Ovary (tissue), 9 donors: ENCODE results near the gene SKI. TPM values are rescaled to one million over a fixed set of nuclear protein-coding genes. Genes with fewer than 3 reads are reported as not detected.
"Not testable (repeated sequence)": the region's sequence is repeated elsewhere in the genome, so short reads cannot be mapped to it uniquely, and the experiment has no call there.

Source experiments
- DNase-seq, 5 donors: peaks; one replicate each; pipeline ENCODE4 v3.0.0-alpha.2; 2019 to 2020
- H3K27ac ChIP-seq, 2 donors: fragments of 200-600 bp; one replicate each; pipeline versions ENCODE4 v1.5.1 to v1.8.0; 2019 to 2022
- H3K27me3 ChIP-seq: fragments of 200-600 bp; one replicate; pipeline ENCODE4 v1.8.0; 2022
- H3K36me3 ChIP-seq: fragments of 200-600 bp; sonication (generic); one replicate; pipeline ENCODE4 v1.5.1; 2019
- H3K4me1 ChIP-seq: one replicate; pipeline ENCODE4 v1.8.1; 2013; ENCODE audit warnings: mild to moderate bottlenecking, moderate library complexity; ENCODE audit not compliant: insufficient read depth
- H3K4me3 ChIP-seq: fragments of 200-600 bp; sonication (generic); one replicate; pipeline ENCODE4 v1.5.1; 2017
- H3K9me3 ChIP-seq, 2 donors: fragments of 200-600 bp in 1 of 2; sonication (generic) in 1 of 2; one replicate each; pipeline versions ENCODE4 v1.5.1 to v1.8.1; 2013 to 2019; ENCODE audit warnings: mild to moderate bottlenecking in 1 of 2, moderate library complexity in 1 of 2
- EP300 ChIP-seq: sonication (generic); formaldehyde crosslinking; IDR thresholded peaks from one replicate; pipeline ENCODE4 v1.6.1; 2017; ENCODE audit warnings: antibody characterized with exemption
- POLR2A ChIP-seq: fragments of 450-650 bp; IDR thresholded peaks from one replicate; pipeline ENCODE4 v1.6.1; 2017; ENCODE audit warnings: antibody characterized with exemption, mild to moderate bottlenecking, moderate library complexity
- WGBS, 3 donors: extraction: QIAGEN DNeasy Blood & Tissue Kit in 1 of 3; methylation state at CpG; one replicate each; pipeline versions ENCODE4 v1.1.5 to v1.1.7; 2013 to 2017; 5-methylcytosine and 5-hydroxymethylcytosine counted together
- intact Hi-C, 4 donors: fragments of 100-400 bp; cut with DNase I; formaldehyde crosslinking; loops; one replicate each; pipeline versions ENCODE4 v1.11.0 to v1.15.1; 2022 to 2023
- polyA plus RNA-seq, 2 donors: library from polyadenylated mRNA; stranded (reverse); fragments of 200-250 nt in 1 of 2; fragments of 350-450 nt in 1 of 2; fragmentation: Illumina TruSeq in 1 of 2; extraction: RNeasy Lipid Tissue Mini Kit (QIAGEN cat#74804) in 1 of 2; gene quantifications; one replicate each; pipeline ENCODE4 v1.2.3, GENCODE V29; 2013 to 2014
- total RNA-seq, 7 donors: library from RNA; depleted of rRNA in 2 of 7; stranded (reverse); fragments of >200 nt in 2 of 7; fragmentation: NEBNext Ultra II Directional in 3 of 7; extraction: Animal tissue kit (Norgen Biotek cat#: 25700) in 3 of 7; gene quantifications; one replicate each; pipeline versions ENCODE4 v1.1.0 to v1.2.4, GENCODE V29; 2016 to 2023
- TF ChIP-seq, protein P1 (sequence below), 3 donors: fragments of 450-650 bp in 2 of 3; fragments of 200-600 bp in 1 of 3; IDR thresholded peaks; one replicate each; pipeline versions ENCODE4 v1.5.1 to v1.8.0; 2016 to 2022; ENCODE audit warnings: antibody characterized with exemption in 3 of 3, mild to moderate bottlenecking in 1 of 3
- donor health status: DM: no; HTN: no; CAD: no; lungs with moderate emphysema.
- donor health status: DM: no; HTN: no; CAD: no.
- donor health status: Bipolar disorder and iron deficiency.
- donor health status: DM: yes; HTN: yes; CAD: no.
- donor health status: DM: no; HTN: no; CAD: no.
- donor health status: DM: yes; HTN: yes; CAD: no.

Gene SKI
- total and polyA plus RNA-seq, 9 donors, result 27.8 to 109 (median 79.1) TPM

DNA sequence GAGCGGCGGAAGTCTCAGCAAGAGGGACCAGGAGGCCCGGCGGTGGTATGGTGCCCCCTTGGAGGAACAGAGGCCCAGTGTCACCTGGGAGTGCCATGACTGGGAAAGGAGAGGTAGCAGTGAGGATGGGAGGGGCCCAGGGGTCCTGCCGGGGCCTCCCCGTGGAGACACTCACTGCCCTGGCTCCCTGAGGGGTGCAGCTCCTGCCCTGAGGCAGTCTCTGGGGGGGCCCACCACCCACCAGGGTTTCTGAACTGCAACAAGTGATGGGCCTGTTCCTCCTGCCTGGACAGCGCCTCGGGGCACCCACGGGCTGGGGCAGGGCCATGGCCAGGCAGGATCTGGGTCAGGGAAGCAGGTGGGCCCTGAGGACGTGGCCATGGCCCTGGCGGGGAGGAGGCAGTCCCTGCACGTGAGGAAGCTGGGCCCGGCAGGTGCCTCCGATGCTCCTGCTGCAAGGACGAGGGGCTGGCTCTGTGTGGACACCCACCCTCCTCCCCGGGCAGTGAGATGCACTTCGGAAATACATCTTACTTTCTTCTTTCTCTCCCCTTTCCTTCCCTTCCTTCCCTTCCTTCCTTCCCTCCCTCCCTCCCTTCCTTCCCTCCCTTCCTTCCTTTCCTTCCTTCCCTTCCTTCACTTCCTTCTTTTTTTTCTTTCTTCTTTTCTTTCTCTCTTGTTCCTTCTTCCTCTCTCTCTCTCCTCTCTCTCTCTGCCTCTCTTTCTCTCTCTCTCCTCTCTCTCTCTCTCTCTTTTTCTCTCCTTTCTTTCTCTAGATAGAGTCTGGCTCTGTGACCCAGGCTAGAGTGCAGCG, 96.6 kb downstream of the SKI start:
- TF ChIP-seq POLR2A (no peak), EP300 (no peak)
- TF ChIP-seq, protein P1, sequence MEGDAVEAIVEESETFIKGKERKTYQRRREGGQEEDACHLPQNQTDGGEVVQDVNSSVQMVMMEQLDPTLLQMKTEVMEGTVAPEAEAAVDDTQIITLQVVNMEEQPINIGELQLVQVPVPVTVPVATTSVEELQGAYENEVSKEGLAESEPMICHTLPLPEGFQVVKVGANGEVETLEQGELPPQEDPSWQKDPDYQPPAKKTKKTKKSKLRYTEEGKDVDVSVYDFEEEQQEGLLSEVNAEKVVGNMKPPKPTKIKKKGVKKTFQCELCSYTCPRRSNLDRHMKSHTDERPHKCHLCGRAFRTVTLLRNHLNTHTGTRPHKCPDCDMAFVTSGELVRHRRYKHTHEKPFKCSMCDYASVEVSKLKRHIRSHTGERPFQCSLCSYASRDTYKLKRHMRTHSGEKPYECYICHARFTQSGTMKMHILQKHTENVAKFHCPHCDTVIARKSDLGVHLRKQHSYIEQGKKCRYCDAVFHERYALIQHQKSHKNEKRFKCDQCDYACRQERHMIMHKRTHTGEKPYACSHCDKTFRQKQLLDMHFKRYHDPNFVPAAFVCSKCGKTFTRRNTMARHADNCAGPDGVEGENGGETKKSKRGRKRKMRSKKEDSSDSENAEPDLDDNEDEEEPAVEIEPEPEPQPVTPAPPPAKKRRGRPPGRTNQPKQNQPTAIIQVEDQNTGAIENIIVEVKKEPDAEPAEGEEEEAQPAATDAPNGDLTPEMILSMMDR (IDR thresholded peaks at IDR 0.05), result no peak
- DNase-seq, result no peak
- WGBS, 3 donors, result 83 to 89% (median 84%) methylated on average over 17 to 18 of the region's 18 CpGs
- Histone ChIP-seq H3K36me3 (no peaks in the 10 kb centered on the region), H3K4me3 (no peak overlapping the region), H3K27ac (no peak overlapping the region), H3K4me1 (peaks cover 23% of the 10 kb centered on the region), H3K9me3 (no peaks in the 10 kb centered on the region), H3K27me3 (no peaks in the 10 kb centered on the region)
- intact Hi-C loops, result loop anchor here in 1 of 4 donors (5.0 kb wide), 1 partner anchor 58 kb away; no protein-coding TSS in a partner anchor

DNA sequence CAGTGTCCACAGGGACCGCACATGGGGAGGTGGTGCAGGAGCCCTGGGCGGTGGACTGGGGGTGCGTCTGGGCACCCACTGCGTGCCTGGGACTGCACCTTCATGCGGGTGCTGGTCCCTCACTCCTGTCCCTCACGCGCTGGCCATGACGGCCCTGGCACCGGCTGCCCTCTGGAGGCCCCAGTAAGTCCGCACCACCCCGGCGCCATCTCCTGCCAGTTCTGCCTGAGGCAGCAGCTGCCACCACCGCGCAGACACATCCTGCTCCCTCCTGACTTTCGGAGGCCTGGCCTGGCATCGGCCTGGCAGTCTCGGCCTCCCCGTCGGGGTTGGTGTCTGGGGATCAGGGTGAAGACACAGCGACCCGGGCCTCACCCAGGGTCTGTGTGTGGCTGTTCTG, 98.4 kb downstream of the SKI start:
- H3K9me3 ChIP-seq, result no peaks in the 10 kb centered on the region
- no peak for DNase-seq

DNA sequence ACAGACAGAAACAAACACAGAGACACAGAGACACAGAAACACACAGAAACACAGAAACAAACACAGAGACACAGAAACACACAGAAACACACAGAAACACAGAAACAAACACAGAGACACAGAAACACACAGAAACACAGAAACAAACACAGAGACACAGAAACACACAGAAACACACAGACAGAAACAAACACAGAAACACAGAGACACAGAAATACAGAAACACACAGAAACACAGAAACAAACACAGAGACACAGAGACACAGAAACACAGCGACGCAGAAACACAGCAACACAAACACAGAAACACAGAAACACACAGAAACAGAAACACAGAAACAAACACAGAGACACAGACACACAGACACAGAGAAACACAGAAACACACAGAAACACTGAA, 99.0 kb downstream of the SKI start:
- DNase-seq, intact Hi-C loops, H3K9me3 ChIP-seq, H3K27me3 ChIP-seq, H3K36me3 ChIP-seq, H3K4me3 ChIP-seq, H3K27ac ChIP-seq: not testable (repeated sequence)
- 96 to 98% (median 98%) methylated on average over 2 of the region's 2 CpGs for WGBS, 3 donors
- peaks cover 20% of the 10 kb centered on the region for H3K4me1 ChIP-seq

More for the DNA sequence above, 98.4 kb downstream of the SKI start:
- Histone ChIP-seq H3K4me1 (peaks cover 22% of the 10 kb centered on the region), H3K27ac (no peak overlapping the region), H3K27me3 (no peaks in the 10 kb centered on the region), H3K4me3 (no peak overlapping the region), H3K36me3 (no peaks in the 10 kb centered on the region)
- TF ChIP-seq POLR2A, result no peak
- intact Hi-C loops, result no loop called here
- WGBS, 3 donors, result 88 to 91% (median 89%) methylated on average over 19 to 21 of the region's 21 CpGs

DNA sequence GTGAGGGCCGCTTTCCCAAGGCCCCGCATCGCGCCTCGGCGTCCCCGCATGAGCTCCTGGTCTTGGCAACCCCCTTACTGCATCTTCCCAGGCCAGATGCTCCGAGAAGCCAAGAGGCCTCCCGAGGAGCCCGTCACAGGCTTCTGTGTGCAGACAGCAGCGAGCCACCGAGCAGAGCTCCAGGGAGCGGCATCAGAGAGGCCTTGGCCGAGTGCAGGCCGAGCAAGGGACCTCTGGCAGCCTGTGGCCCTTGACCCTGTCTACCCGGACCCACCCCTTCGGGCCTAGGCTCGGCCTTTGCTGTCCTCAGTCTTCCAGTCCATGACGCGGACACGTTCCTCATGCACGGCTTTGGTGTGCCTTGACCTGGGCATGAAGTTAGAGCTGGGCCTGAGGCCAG, 99.7 kb downstream of the SKI start:
- Histone ChIP-seq H3K9me3 (no peaks in the 10 kb centered on the region), H3K4me1 (peaks cover 15% of the 10 kb centered on the region), H3K27ac (no peak overlapping the region), H3K36me3 (no peaks in the 10 kb centered on the region), H3K27me3 (no peaks in the 10 kb centered on the region), H3K4me3 (no peak overlapping the region)
- TF ChIP-seq EP300 (no peak), POLR2A (no peak)
- TF ChIP-seq, protein P1 (IDR thresholded peaks at IDR 0.05), result no peak
- intact Hi-C loops, result no loop called here
- DNase-seq, result no peak
- 94 to 96% (median 95%) methylated on average over 22 of the region's 22 CpGs for WGBS, 3 donors

DNA sequence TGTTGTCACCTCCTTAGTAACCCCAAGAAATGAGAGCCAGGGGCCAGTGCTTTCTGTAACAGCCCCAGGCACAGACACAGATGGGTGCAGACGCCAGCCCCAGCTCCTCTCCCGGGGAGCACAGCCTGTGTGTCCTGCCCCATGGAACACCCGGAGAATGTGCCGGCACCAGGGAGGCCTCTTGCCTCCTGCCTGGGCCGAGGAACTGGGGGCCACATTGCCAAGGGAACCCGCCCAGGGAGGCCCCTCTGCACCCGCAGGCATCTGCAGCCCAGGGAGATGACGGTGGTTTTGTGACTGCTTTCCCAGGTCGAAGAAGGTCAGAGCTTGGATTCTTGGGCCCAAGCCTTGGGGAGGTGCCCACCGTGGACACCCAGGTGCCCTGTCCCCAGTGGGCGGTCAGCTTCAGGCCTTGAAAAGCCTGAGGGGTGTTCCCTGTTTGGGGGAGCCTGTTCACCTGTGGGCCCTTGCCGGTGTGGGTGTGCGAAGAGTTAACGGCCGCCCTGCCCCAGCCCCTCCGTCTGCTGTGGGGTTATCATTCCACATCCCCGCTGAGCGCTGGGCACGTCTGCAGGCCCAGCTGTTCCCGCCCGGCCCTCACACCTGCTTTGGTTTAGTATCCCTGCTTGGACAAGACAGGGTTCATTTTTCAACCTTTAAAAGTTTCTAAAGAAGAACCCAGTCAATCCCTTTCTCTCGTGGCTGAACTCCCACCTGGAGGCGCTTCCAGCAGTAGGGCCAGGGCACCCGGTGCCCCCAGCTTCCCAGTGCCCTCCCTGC, 100.7 kb downstream of the SKI start:
- TF ChIP-seq POLR2A (no peak), EP300 (no peak)
- TF ChIP-seq, protein P1 (IDR thresholded peaks at IDR 0.05), result no peak
- DNase-seq, result no peak
- no peaks in the 10 kb centered on the region for H3K9me3 ChIP-seq
- no peaks in the 10 kb centered on the region for H3K27me3 ChIP-seq
- intact Hi-C loops, result no loop called here
- peaks cover 11% of the 10 kb centered on the region for H3K4me1 ChIP-seq
- H3K36me3 ChIP-seq, result no peaks in the 10 kb centered on the region
- H3K4me3 ChIP-seq, result no peak overlapping the region
- no peak overlapping the region for H3K27ac ChIP-seq
- 76 to 83% (median 78%) methylated on average over 21 to 24 of the region's 24 CpGs for WGBS, 3 donors
